Measurements from ENCODE around the gene AIFM3.

Gene AIFM3

GRCh38 chr22:21028277-21029251, 61.5 kb downstream of the AIFM3 start:
- Histone ChIP-seq H3K4me3 (ENCODE audit: low read depth in 1 of 2, low read length in 2 of 2) (no peak overlapping the region), H3K9me3 (ENCODE audit: control insufficient read depth in 1 of 2, low read length in 2 of 2) (no peaks in the 10 kb centered on the region), H3K4me1 (ENCODE audit: control insufficient read depth in 1 of 2, insufficient read depth in 2 of 2, low read length in 2 of 2) (peaks cover 0 to 14% of the 10 kb centered on the region in 2 donors), H3K27me3 (ENCODE audit: control insufficient read depth in 1 of 2, insufficient read depth in 2 of 2, low read length in 2 of 2) (peaks cover 0 to 14% of the 10 kb centered on the region in 2 donors), H3K36me3 (ENCODE audit: control insufficient read depth in 1 of 2, insufficient read depth in 2 of 2, low read length in 2 of 2) (no peaks in the 10 kb centered on the region), H3K27ac (ENCODE audit: low read depth, low read length) (no peak overlapping the region), H3K9ac (ENCODE audit: low read depth in 1 of 2, low read length in 2 of 2) (no peak overlapping the region)

GRCh38 chr22:21029486-21030025, 62.5 kb downstream of the AIFM3 start:
- Histone ChIP-seq H3K27me3 (ENCODE audit: control insufficient read depth in 1 of 2, insufficient read depth in 2 of 2, low read length in 2 of 2) (peaks cover 0 to 14% of the 10 kb centered on the region in 2 donors), H3K4me3 (ENCODE audit: low read depth in 1 of 2, low read length in 2 of 2) (no peak overlapping the region), H3K4me1 (ENCODE audit: control insufficient read depth in 1 of 2, insufficient read depth in 2 of 2, low read length in 2 of 2) (peaks cover 0 to 14% of the 10 kb centered on the region in 2 donors), H3K27ac (ENCODE audit: low read depth, low read length) (no peak overlapping the region), H3K9ac (ENCODE audit: low read depth in 1 of 2, low read length in 2 of 2) (no peak overlapping the region), H3K9me3 (ENCODE audit: control insufficient read depth in 1 of 2, low read length in 2 of 2) (no peaks in the 10 kb centered on the region), H3K36me3 (ENCODE audit: control insufficient read depth in 1 of 2, insufficient read depth in 2 of 2, low read length in 2 of 2) (no peaks in the 10 kb centered on the region)

GRCh38 chr22:21030032-21030431, 63.0 kb downstream of the AIFM3 start:
- Histone ChIP-seq H3K27ac (ENCODE audit: low read depth, low read length) (no peak overlapping the region), H3K9me3 (ENCODE audit: control insufficient read depth in 1 of 2, low read length in 2 of 2) (no peaks in the 10 kb centered on the region), H3K4me1 (ENCODE audit: control insufficient read depth in 1 of 2, insufficient read depth in 2 of 2, low read length in 2 of 2) (peaks cover 0 to 14% of the 10 kb centered on the region in 2 donors), H3K27me3 (ENCODE audit: control insufficient read depth in 1 of 2, insufficient read depth in 2 of 2, low read length in 2 of 2) (peaks cover 0 to 14% of the 10 kb centered on the region in 2 donors), H3K4me3 (ENCODE audit: low read depth in 1 of 2, low read length in 2 of 2) (no peak overlapping the region), H3K36me3 (ENCODE audit: control insufficient read depth in 1 of 2, insufficient read depth in 2 of 2, low read length in 2 of 2) (no peaks in the 10 kb centered on the region), H3K9ac (ENCODE audit: low read depth in 1 of 2, low read length in 2 of 2) (no peak overlapping the region)

All from duodenal mucosa (tissue), 2 donors.